GM12878 (cell line): ENCODE results near the gene EEF1E1. TPM values are rescaled to one million over a fixed set of nuclear protein-coding genes. Genes with fewer than 3 reads are reported as not detected.

Experiments used
- ATAC-seq: fragments of 200-7000 bp; cut with Tn5 transposase; 3 replicates; pipeline ENCODE4 v1.9.1; 2020; ENCODE audit warnings: mild to moderate bottlenecking, moderate library complexity
- BruUV-seq: library from RNA; stranded (reverse); fragments of 400-500 nt; replicated peaks from 2 replicates; lab custom pipeline; 2021; lab: Mats Ljungman, UMichigan
- CTCF ChIA-PET: fragments of 300-600 bp; sonication (Branson Sonifier 250); formaldehyde crosslinking; extraction: SDS; loops from one replicate; lab custom pipeline; 2021; ENCODE audit warnings: inconsistent platforms; lab: Yijun Ruan, JAX
- POLR2A ChIA-PET: fragments of 350-600 bp; formaldehyde crosslinking; extraction: SDS; loops from one replicate; lab custom pipeline; 2021; ENCODE audit warnings: inconsistent platforms; lab: Charles Lee
- RAD21 ChIA-PET: fragments of 300-600 bp; sonication (Branson Sonifier 250); formaldehyde crosslinking; loops from one replicate; lab custom pipeline; 2023; ENCODE audit warnings: antibody characterized with exemption; ENCODE audit not compliant: unreplicated experiment; lab: Charles Lee
- SMC1A ChIA-PET: fragments of 300-600 bp; sonication (Branson Sonifier 250); formaldehyde crosslinking; loops from one replicate; lab custom pipeline; 2023; ENCODE audit not compliant: unreplicated experiment, uncharacterized antibody; lab: Charles Lee
- DNase-seq: peaks from one replicate; pipeline ENCODE4 v3.0.0-alpha.2; 2011; ENCODE audit warnings: low read depth, low spot score
- FAIRE-seq: peaks from 3 replicates; lab custom pipeline; 2011; peaks lifted over from hg19 to GRCh38; lab: Jason Lieb, UNC
- H2AFZ ChIP-seq: 2 replicates; pipeline ENCODE4 v1.6.0; 2011; ENCODE audit warnings: low read depth, low read length, control low read depth; ENCODE audit not compliant: control insufficient read depth
- H3K27ac ChIP-seq: 2 replicates; pipeline ENCODE4 v1.5.1; 2011; ENCODE audit warnings: control low read depth; ENCODE audit not compliant: control insufficient read depth, insufficient read depth
- H3K27me3 ChIP-seq, 2 experiments: replicated peaks in 1 of 2; 2 replicates each; pipeline versions ENCODE4 v1.6.0 to v1.6.1; 2011; ENCODE audit warnings: low read length in 1 of 2; ENCODE audit not compliant: control insufficient read depth in 2 of 2, insufficient read depth in 2 of 2
- H3K36me3 ChIP-seq, 2 experiments: 2 replicates each; pipeline ENCODE4 v1.5.1; 2011; ENCODE audit warnings: low read length in 1 of 2; ENCODE audit not compliant: control insufficient read depth in 2 of 2, insufficient read depth in 2 of 2
- H3K4me1 ChIP-seq: 2 replicates; pipeline ENCODE4 v1.6.1; 2011; ENCODE audit warnings: mild to moderate bottlenecking, low read length, moderate library complexity, mixed read lengths; ENCODE audit not compliant: control insufficient read depth, insufficient read depth
- H3K4me2 ChIP-seq: 2 replicates; pipeline ENCODE4 v1.6.0; 2011; ENCODE audit warnings: control low read depth; ENCODE audit not compliant: control insufficient read depth, insufficient read depth
- H3K4me3 ChIP-seq: fragments of 200-600 bp; sonication (generic); 2 replicates; pipeline ENCODE4 v1.5.1; 2016
- H3K79me2 ChIP-seq: 2 replicates; pipeline ENCODE4 v1.6.0; 2011; ENCODE audit warnings: low read length; ENCODE audit not compliant: control insufficient read depth, insufficient read depth
- H3K9ac ChIP-seq: 2 replicates; pipeline ENCODE4 v1.8.0; 2011; ENCODE audit warnings: low read length, control low read depth, mixed read lengths; ENCODE audit not compliant: control insufficient read depth, insufficient read depth
- H3K9me3 ChIP-seq: replicated peaks from 3 replicates; pipeline ENCODE4 v1.5.1; 2011; ENCODE audit warnings: mild to moderate bottlenecking, low read length; ENCODE audit not compliant: control insufficient read depth, insufficient read depth
- H4K20me1 ChIP-seq: 2 replicates; pipeline ENCODE4 v1.6.0; 2011; ENCODE audit not compliant: control insufficient read depth, insufficient read depth
- EGR1 ChIP-seq, 2 experiments: IDR thresholded peaks; 1 replicate in 1 of 2; 2 replicates in 1 of 2; pipeline ENCODE4 v1.6.1; 2011 to 2012; ENCODE audit warnings: low read depth in 2 of 2, low read length in 2 of 2, borderline replicate concordance in 1 of 2, mild to moderate bottlenecking in 1 of 2, moderate library complexity in 1 of 2
- ELK1 ChIP-seq: IDR thresholded peaks from 2 replicates; pipeline ENCODE4 v1.6.1; 2012; ENCODE audit warnings: low read depth, low read length, improper control_type of control experiment
- IKZF1 ChIP-seq: fragments of 450-650 bp; conservative IDR thresholded peaks from 2 replicates; pipeline ENCODE4 v1.6.1; 2017; ENCODE audit warnings: antibody characterized with exemption, mild to moderate bottlenecking
- IRF4 ChIP-seq: IDR thresholded peaks from 2 replicates; pipeline ENCODE4 v1.6.1; 2011; ENCODE audit warnings: low read depth, low read length
- KAT2A ChIP-seq: conservative IDR thresholded peaks from 2 replicates; pipeline ENCODE4 v1.6.1; 2011; ENCODE audit warnings: low read depth, low read length; ENCODE audit not compliant: control insufficient read depth
- MAX ChIP-seq: IDR thresholded peaks from 2 replicates; pipeline ENCODE4 v1.6.1; 2012; ENCODE audit warnings: low read depth, low read length, improper control_type of control experiment
- NR2C1 ChIP-seq: fragments of 450-650 bp; IDR thresholded peaks from 2 replicates; pipeline ENCODE4 v1.6.1; 2017; ENCODE audit warnings: antibody characterized with exemption, mild to moderate bottlenecking, moderate library complexity
- NR2C2 ChIP-seq: IDR thresholded peaks from 2 replicates; pipeline ENCODE4 v1.6.1; 2011; ENCODE audit warnings: borderline replicate concordance, low read depth; ENCODE audit not compliant: control insufficient read depth, insufficient read length
- PKNOX1 ChIP-seq: fragments of 450-650 bp; IDR thresholded peaks from 2 replicates; pipeline ENCODE4 v1.6.1; 2016; ENCODE audit warnings: mild to moderate bottlenecking
- PML ChIP-seq: IDR thresholded peaks from 2 replicates; pipeline ENCODE4 v1.6.1; 2012; ENCODE audit warnings: low read length, inconsistent platforms
- POLR2A ChIP-seq: IDR thresholded peaks from 2 replicates; pipeline ENCODE4 v1.6.1; 2011; ENCODE audit warnings: low read depth, mild to moderate bottlenecking, low read length
- POLR2AphosphoS5 ChIP-seq: IDR thresholded peaks from 2 replicates; pipeline ENCODE4 v1.6.1; 2011; ENCODE audit warnings: mild to moderate bottlenecking, low read length, inconsistent platforms
- SP1 ChIP-seq: IDR thresholded peaks from one replicate; pipeline ENCODE4 v1.6.1; 2011; ENCODE audit warnings: low read depth, low read length
- ZSCAN29 ChIP-seq: fragments of 450-650 bp; IDR thresholded peaks from 2 replicates; pipeline ENCODE4 v1.6.1; 2017; ENCODE audit warnings: mild to moderate bottlenecking, moderate library complexity
- WGBS: methylation state at CpG from one replicate; pipeline ENCODE4 v1.1.6; 2016; ENCODE audit warnings: low lambda C conversion rate; ENCODE audit not compliant: insufficient replicate concordance, insufficient coverage; ENCODE audit errors: missing lambda C conversion rate; 5-methylcytosine and 5-hydroxymethylcytosine counted together
- in situ Hi-C: fragments of 300-500 bp; cut with MboI; formaldehyde crosslinking; loops from 9 replicates; pipeline ENCODE4 v1.14.3; 2018; ENCODE audit warnings: mixed read lengths
- intact Hi-C: fragments of 100-400 bp; cut with micrococcal nuclease; formaldehyde crosslinking; loops from one replicate; pipeline ENCODE4 v1.14.2; 2022; ENCODE audit not compliant: unreplicated experiment
- polyA plus RNA-seq, 11 experiments: library from polyadenylated mRNA; depleted of rRNA in 4 of 11; unstranded in 6 of 11; stranded (reverse) in 5 of 11; fragments of >200 nt; fragmentation: Nextera tagmentation in 4 of 11; fragmentation: Illumina TruSeq in 1 of 11; extraction: Ambion mirVana in 4 of 11; extraction: Trizol in 1 of 11; gene quantifications; 1 replicate in 1 of 11; 2 replicates in 10 of 11; pipeline versions ENCODE4 v1.2.1 to v1.2.3, GENCODE V29; 2011 to 2016; ENCODE audit warnings: inconsistent platforms in 2 of 11, missing spikeins in 2 of 11, low read depth in 1 of 11
- total RNA-seq, 4 experiments: library from RNA; depleted of rRNA in 3 of 4; stranded (reverse); fragments of >200 nt in 3 of 4; fragmentation: Illumina TruSeq in 1 of 4; extraction: Trizol in 1 of 4; gene quantifications; 2 replicates each; pipeline versions ENCODE4 v1.2.1 to v1.2.3, GENCODE V29; 2013 to 2021
- TF ChIP-seq, protein P1 (sequence below): IDR thresholded peaks from 2 replicates; pipeline ENCODE4 v1.6.1; 2011; ENCODE audit warnings: low read depth, low read length, improper control_type of control experiment, borderline replicate concordance
- TF ChIP-seq, protein P2 (sequence below): fragments of 450-650 bp; IDR thresholded peaks from 2 replicates; pipeline ENCODE4 v1.6.1; 2017; ENCODE audit warnings: low read depth, mild to moderate bottlenecking, moderate library complexity
- TF ChIP-seq, protein P3 (sequence below): fragments of 450-650 bp; IDR thresholded peaks from 2 replicates; pipeline ENCODE4 v1.6.1; 2018; ENCODE audit warnings: borderline replicate concordance, mild to moderate bottlenecking; ENCODE audit not compliant: partially characterized antibody

The EEF1E1 gene
- total and polyA plus RNA-seq, 10 of the 15 experiments (the other 5 are each of a cell fraction or from before 2014, with no cell fraction given) = 55.3 to 668 (median 121) TPM

GRCh38 chr6:8074213-8074612, 28.1 kb downstream of the EEF1E1 start:
- H3K9me3 ChIP-seq = no peaks in the 10 kb centered on the region
- ChIA-PET CTCF (no interaction called here), RAD21 (interaction anchor here (0.8 kb wide), 1 partner anchor 9 kb away, joined by 3 read pairs; no protein-coding TSS in a partner anchor), POLR2A (interaction anchor here (1.0 kb wide), 1 partner anchor 9 kb away, joined by 3 read pairs; no protein-coding TSS in a partner anchor)
- no peak overlapping the region for H3K27ac ChIP-seq
- 87% methylated on average over 4 of the region's 4 CpGs for WGBS
- no peak overlapping the region for H3K4me3 ChIP-seq
- no peaks in the 10 kb centered on the region for H3K79me2 ChIP-seq
- no peaks in the 10 kb centered on the region; a peak in 2 of 4 replicates for H3K36me3 ChIP-seq
- BruUV-seq = no TSS peak
- no peak overlapping the region for H3K4me2 ChIP-seq
- no peaks in the 10 kb centered on the region for H3K27me3 ChIP-seq
- no peak overlapping the region for H3K9ac ChIP-seq
- TF ChIP-seq NR2C2 = no peak
- TF ChIP-seq KAT2A = no peak
- no peak for TF ChIP-seq EGR1 (IDR thresholded peaks at IDR 0.05; ENCODE audit: borderline replicate concordance in 1 of 2, low read depth in 2 of 2, low read length in 2 of 2)
- no peak for TF ChIP-seq SP1
- TF ChIP-seq POLR2AphosphoS5 = no peak
- TF ChIP-seq, protein P1, sequence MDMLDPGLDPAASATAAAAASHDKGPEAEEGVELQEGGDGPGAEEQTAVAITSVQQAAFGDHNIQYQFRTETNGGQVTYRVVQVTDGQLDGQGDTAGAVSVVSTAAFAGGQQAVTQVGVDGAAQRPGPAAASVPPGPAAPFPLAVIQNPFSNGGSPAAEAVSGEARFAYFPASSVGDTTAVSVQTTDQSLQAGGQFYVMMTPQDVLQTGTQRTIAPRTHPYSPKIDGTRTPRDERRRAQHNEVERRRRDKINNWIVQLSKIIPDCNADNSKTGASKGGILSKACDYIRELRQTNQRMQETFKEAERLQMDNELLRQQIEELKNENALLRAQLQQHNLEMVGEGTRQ = no peak
- TF ChIP-seq IKZF1 = no peak
- TF ChIP-seq MAX = no peak
- TF ChIP-seq ELK1 = no peak
- no peak for TF ChIP-seq PKNOX1
- no peak for TF ChIP-seq IRF4
- TF ChIP-seq, protein P2, sequence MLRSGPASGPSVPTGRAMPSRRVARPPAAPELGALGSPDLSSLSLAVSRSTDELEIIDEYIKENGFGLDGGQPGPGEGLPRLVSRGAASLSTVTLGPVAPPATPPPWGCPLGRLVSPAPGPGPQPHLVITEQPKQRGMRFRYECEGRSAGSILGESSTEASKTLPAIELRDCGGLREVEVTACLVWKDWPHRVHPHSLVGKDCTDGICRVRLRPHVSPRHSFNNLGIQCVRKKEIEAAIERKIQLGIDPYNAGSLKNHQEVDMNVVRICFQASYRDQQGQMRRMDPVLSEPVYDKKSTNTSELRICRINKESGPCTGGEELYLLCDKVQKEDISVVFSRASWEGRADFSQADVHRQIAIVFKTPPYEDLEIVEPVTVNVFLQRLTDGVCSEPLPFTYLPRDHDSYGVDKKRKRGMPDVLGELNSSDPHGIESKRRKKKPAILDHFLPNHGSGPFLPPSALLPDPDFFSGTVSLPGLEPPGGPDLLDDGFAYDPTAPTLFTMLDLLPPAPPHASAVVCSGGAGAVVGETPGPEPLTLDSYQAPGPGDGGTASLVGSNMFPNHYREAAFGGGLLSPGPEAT = no peak
- no peak for TF ChIP-seq PML
- no peak for TF ChIP-seq NR2C1
- no peak for TF ChIP-seq POLR2A
- TF ChIP-seq, protein P3, sequence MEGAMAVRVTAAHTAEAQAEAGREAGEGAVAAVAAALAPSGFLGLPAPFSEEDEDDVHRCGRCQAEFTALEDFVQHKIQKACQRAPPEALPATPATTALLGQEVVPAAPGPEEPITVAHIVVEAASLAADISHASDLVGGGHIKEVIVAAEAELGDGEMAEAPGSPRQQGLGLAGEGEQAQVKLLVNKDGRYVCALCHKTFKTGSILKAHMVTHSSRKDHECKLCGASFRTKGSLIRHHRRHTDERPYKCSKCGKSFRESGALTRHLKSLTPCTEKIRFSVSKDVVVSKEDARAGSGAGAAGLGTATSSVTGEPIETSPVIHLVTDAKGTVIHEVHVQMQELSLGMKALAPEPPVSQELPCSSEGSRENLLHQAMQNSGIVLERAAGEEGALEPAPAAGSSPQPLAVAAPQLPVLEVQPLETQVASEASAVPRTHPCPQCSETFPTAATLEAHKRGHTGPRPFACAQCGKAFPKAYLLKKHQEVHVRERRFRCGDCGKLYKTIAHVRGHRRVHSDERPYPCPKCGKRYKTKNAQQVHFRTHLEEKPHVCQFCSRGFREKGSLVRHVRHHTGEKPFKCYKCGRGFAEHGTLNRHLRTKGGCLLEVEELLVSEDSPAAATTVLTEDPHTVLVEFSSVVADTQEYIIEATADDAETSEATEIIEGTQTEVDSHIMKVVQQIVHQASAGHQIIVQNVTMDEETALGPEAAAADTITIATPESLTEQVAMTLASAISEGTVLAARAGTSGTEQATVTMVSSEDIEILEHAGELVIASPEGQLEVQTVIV = no peak
- TF ChIP-seq ZSCAN29 = no peak
- TF ChIP-seq, all 136 proteins: peak for 0
- Histone ChIP-seq H3K4me1 (peaks cover 3% of the 10 kb centered on the region; the same call in 1 of the 2 replicates), H4K20me1 (no peaks in the 10 kb centered on the region), H2AFZ (no peak overlapping the region)
- ATAC-seq = no peak
- FAIRE-seq = no peak
- intact Hi-C loops = no loop called here
- in situ Hi-C loops = no loop called here
- SMC1A ChIA-PET = interaction anchor here (0.6 kb wide), 1 partner anchor 8 kb away, joined by 3 read pairs; no protein-coding TSS in a partner anchor
- DNase-seq = no peak
